ENCODE measurements around the gene TMEM175.

The TMEM175 gene

DNA sequence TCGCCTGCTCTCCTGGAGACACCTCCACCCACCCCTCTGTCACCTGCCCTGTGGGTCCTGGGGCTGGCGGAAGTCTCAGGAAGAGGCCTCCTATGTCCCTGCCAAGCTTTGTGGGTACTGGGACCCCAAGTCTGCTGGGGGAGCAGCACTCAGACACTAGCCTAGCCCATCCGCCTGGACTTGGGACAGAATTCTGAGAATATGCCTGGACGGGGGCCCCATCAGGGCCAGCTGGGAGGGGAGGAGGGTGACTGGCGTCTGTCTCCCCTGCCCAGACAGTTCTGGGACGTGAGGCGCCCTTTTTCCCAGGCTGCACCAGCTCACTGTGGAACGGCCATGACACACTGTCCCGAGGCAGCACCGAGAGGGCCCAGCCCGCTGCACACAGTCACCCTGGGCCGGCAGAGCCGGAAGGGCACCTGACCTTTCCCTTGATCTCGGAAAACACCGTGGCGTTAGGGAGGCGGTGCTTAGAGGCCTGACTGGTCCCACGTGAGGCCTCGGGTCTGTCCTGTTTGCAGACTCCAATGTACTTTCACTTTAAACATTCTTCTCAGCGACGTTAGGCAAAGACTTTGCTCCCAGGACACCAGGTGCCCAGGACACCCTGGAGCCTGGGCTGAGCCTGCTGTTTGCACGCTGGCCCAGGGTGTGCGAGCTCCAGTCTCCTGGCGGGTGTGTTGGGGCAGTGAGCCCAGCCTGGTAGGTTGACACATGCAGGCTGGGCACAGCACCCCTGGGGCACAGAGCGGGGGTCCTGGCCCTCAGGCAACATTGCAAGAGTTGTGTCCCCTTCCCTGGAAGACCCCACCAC, 60.2 kb downstream of the TMEM175 start:
- Histone ChIP-seq H2AFZ (ENCODE audit: low read depth) (no peak overlapping the region), H3K9ac (no peak overlapping the region)

DNA sequence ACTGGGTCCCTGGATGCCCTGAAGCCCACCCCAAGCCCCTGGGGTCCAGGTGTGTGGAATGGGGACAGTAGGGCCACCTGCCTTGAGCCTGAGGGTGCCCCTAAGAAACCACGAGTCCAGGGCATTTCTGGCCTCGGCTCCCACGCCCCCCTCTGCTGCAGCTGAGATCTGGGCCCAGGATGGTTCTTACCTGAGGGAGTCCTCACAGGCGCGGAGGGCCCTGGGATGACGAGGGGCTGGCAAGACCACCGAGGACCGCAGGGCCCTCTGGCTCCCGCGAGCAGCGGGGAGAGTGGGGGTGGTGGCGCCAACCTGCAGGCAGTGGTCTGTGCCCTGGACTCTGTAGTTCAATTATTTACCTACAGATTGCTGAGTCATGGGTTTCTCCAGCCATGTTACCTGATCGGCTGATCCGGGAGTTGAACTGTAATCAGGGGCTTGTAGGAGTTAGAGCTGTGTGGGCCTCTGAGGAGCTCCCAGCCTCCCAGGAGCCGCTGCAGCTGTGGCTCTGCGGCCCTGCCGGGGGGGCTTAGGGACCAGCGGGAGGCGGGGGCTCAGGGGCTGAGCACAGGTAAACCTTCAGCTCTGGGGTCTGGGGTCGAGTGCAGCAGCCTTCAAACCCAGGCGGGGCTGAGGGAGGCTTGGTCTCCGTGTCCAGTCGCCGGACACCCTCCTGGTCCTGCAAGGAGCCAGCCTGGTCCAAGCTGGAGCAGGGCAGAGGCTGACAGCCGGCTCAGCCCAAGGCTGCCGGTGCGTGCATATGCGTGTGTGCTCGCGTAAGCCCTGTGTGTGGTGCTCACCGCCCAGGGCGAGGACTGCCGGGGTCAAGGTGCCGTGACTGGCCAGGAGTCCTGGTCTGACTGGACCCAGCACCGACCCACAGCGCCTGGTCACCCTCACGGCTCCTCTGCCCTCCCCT, 61.1 kb downstream of the TMEM175 start, which contains the start of gene SLC26A1:
TSS of gene SLC26A1 (minus strand) at position 294 of the 919 bp plus-strand sequence. CDS start 1,701 bp downstream, outside the sequence.
- Histone ChIP-seq H3K36me3 (ENCODE audit: insufficient read depth) (no peaks in the 10 kb centered on the region), H2AFZ (ENCODE audit: low read depth) (no peak within 1 kb of the TSS), H3K9ac (no peak within 1 kb of the TSS), H3K4me2 (no peak within 1 kb of the TSS), H3K27me3 (ENCODE audit: insufficient read depth, low read depth) (no peaks in the 10 kb centered on the region), H3K79me2 (ENCODE audit: insufficient read depth, low read depth) (no peaks in the 10 kb centered on the region), H4K20me1 (ENCODE audit: insufficient read depth) (no peaks in the 10 kb centered on the region), H3K27ac (no peak within 1 kb of the TSS), H3K4me1 (ENCODE audit: low read depth, poor library complexity, severe bottlenecking) (no peaks in the 10 kb centered on the region), H3K4me3 (IDR thresholded peaks at IDR 0.05; ENCODE audit: insufficient read depth, low read depth, low read length) (no peak within 1 kb of the TSS)
- no peak for TF ChIP-seq CTCF (conservative IDR thresholded peaks at IDR 0.05; ENCODE audit: low read depth, low read length)

More for the DNA sequence above, 60.2 kb downstream of the TMEM175 start:
- Histone ChIP-seq H3K36me3 (ENCODE audit: insufficient read depth) (no peaks in the 10 kb centered on the region), H3K4me1 (ENCODE audit: low read depth, poor library complexity, severe bottlenecking) (no peaks in the 10 kb centered on the region), H4K20me1 (ENCODE audit: insufficient read depth) (no peaks in the 10 kb centered on the region), H3K4me3 (IDR thresholded peaks at IDR 0.05; ENCODE audit: insufficient read depth, low read depth, low read length) (no peak overlapping the region), H3K27ac (no peak overlapping the region), H3K4me2 (no peak overlapping the region), H3K79me2 (ENCODE audit: insufficient read depth, low read depth) (no peaks in the 10 kb centered on the region), H3K27me3 (ENCODE audit: insufficient read depth, low read depth) (no peaks in the 10 kb centered on the region)
- no peak for TF ChIP-seq CTCF (conservative IDR thresholded peaks at IDR 0.05; ENCODE audit: low read depth, low read length)

- H4K20me1 ChIP-seq (ENCODE audit: insufficient read depth): no peaks in the 10 kb centered on the region
- no peaks in the 10 kb centered on the region for H3K4me1 ChIP-seq (ENCODE audit: low read depth, poor library complexity, severe bottlenecking)
Measured at GRCh38 chr4:995311-996026, 63.2 kb downstream of the TMEM175 start.

More at GRCh38 chr4:995311-996026, 63.2 kb downstream of the TMEM175 start:
- Histone ChIP-seq H3K27me3 (ENCODE audit: insufficient read depth, low read depth) (no peaks in the 10 kb centered on the region), H3K79me2 (ENCODE audit: insufficient read depth, low read depth) (no peaks in the 10 kb centered on the region), H3K36me3 (ENCODE audit: insufficient read depth) (no peaks in the 10 kb centered on the region), H3K27ac (no peak overlapping the region), H3K9ac (no peak overlapping the region), H3K4me2 (no peak overlapping the region), H2AFZ (ENCODE audit: low read depth) (no peak overlapping the region), H3K4me3 (IDR thresholded peaks at IDR 0.05; ENCODE audit: insufficient read depth, low read depth, low read length) (no peak overlapping the region)
- TF ChIP-seq CTCF (conservative IDR thresholded peaks at IDR 0.05; ENCODE audit: low read depth, low read length): no peak

All from KMS-11 (cell line).